NCI-H748 treated with DMSO at 0.1 percent for 48 hours (cell line): ENCODE data around the gene FAH.

Source experiments
- DNase-seq: peaks from one replicate; lab custom pipeline; 2025; lab: John Stamatoyannopoulos, UW

FAH gene

GRCh38 chr15:80199869-80200268 lies 47.1 kb downstream of the FAH start:
- no peak for DNase-seq

GRCh38 chr15:80201256-80202015 lies 48.6 kb downstream of the FAH start:
- no peak for DNase-seq

GRCh38 chr15:80202016-80202315 lies 49.2 kb downstream of the FAH start:
- no peak for DNase-seq

- DNase-seq, result no peak
Observed at GRCh38 chr15:80202641-80203360, 50.0 kb downstream of the FAH start.

- DNase-seq, result no peak
Observed at GRCh38 chr15:80203361-80203885, 50.6 kb downstream of the FAH start.

GRCh38 chr15:80204231-80204630 lies 51.4 kb downstream of the FAH start:
- no peak for DNase-seq

GRCh38 chr15:80207887-80208286 lies 55.1 kb downstream of the FAH start:
- no peak for DNase-seq

- no peak for DNase-seq
Observed at GRCh38 chr15:80208758-80209734, 56.2 kb downstream of the FAH start.

- DNase-seq, result no peak
Observed at GRCh38 chr15:80210611-80211573, 58.1 kb downstream of the FAH start.

- DNase-seq, result no peak
Observed at GRCh38 chr15:80211976-80212375, 59.2 kb downstream of the FAH start.

- no peak for DNase-seq
Observed at GRCh38 chr15:80214910-80215309, 62.1 kb downstream of the FAH start.

GRCh38 chr15:80216141-80216540 lies 63.3 kb downstream of the FAH start:
- DNase-seq, result no peak

- DNase-seq, result no peak
Observed at GRCh38 chr15:80216911-80217310, 64.1 kb downstream of the FAH start.

GRCh38 chr15:80217327-80217900 lies 64.6 kb downstream of the FAH start:
- no peak for DNase-seq

- no peak for DNase-seq
Observed at GRCh38 chr15:80219955-80220354, 67.2 kb downstream of the FAH start.

GRCh38 chr15:80228959-80229610 lies 76.3 kb downstream of the FAH start:
- DNase-seq, result no peak

GRCh38 chr15:80231371-80231770 lies 78.6 kb downstream of the FAH start:
- DNase-seq, result no peak

GRCh38 chr15:80233581-80233980 lies 80.8 kb downstream of the FAH start:
- no peak for DNase-seq

GRCh38 chr15:80234883-80235282 lies 82.1 kb downstream of the FAH start:
- no peak for DNase-seq
